ENCODE measurements around the gene SBNO2. TPM values are rescaled to one million over a fixed set of nuclear protein-coding genes. Genes with fewer than 3 reads are reported as not detected.

SBNO2 gene
- total and polyA plus RNA-seq, 9 of the 15 experiments (the other 6 are each of a cell fraction or from before 2014, with no cell fraction given) = 0.01 to 46.2 (median 6.7) TPM

DNA sequence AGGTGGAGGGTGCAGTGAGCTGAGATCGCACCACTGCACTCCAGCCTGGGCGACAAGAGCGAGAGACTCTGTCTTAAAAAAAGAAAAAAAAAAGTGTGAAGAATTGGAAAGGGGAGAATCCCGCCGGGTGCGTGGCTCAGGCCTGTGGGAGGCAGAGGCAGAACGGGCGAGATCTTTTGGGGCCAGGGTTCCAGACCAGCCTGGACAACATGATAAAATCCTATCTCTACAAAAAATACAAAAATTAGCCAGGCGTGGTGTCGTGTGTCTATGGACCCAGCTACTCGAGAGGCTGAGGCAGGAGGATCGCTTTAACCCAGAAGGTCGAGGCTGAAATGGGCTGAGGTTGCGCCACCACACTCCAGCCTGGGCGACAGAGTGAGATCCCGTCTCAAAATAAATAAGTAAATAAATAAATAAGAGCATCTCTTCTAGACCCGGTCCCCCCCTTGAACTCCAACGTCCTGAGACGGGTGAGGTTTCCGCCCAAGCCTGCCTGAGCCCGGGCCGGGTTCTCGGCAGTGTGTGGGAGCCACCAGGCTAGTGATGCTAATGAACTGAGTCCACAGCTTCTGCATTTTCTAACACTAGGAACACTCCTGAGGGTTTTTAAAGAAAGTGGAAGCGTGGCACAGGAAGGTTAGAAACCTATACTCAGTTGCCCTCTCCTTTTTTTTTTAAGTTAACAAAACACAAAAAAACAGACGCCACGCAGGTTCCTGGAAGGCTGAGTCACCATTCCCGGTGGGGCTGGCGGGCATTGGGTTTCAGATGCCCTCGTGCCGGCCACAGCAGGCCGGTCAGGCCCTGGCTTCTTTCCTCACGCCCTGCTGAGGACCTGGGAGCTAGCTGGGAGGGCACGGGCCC, 48.2 kb downstream of the SBNO2 start:
- Histone ChIP-seq H3K27me3 (ENCODE audit: control insufficient read depth in 2 of 2, insufficient read depth in 2 of 2, low read length in 2 of 2) (no peaks in the 10 kb centered on the region), H3K4me1 (replicated peaks in 1 of 2; ENCODE audit: control insufficient read depth in 2 of 2, insufficient read depth in 2 of 2, low read length in 2 of 2) (peaks cover 6 to 69% of the 10 kb centered on the region in 2 experiments; a peak in 4 of 5 replicates), H3K4me2 (ENCODE audit: insufficient read depth, low read length) (no peak overlapping the region), H3K9me1 (ENCODE audit: control insufficient read depth, insufficient read depth, low read length) (no peaks in the 10 kb centered on the region), H3K9me3 (replicated peaks; ENCODE audit: control insufficient read depth, insufficient read depth, low read depth, low read length) (no peaks in the 10 kb centered on the region), H3K27ac (ENCODE audit: extremely low read depth, low read depth, low read length) (no peak overlapping the region), H3K9ac (ENCODE audit: insufficient read depth in 1 of 2, low read depth in 2 of 2, low read length in 2 of 2) (peak overlapping the region in 1 of 2 experiments; percentile 82; a peak in 1 of 4 replicates), H3K4me3 (no peak overlapping the region), H3K79me2 (ENCODE audit: control insufficient read depth, insufficient read depth, low read length) (peaks cover 1% of the 10 kb centered on the region; the same call in 2 of the 3 replicates), H2AFZ (ENCODE audit: low read depth, low read length) (no peak overlapping the region), H3K36me3 (ENCODE audit: control insufficient read depth, insufficient read depth, low read length) (peaks cover 57% of the 10 kb centered on the region), H4K20me1 (replicated peaks; ENCODE audit: control insufficient read depth, insufficient read depth, low read length) (no peaks in the 10 kb centered on the region; the same call in 1 of the 2 replicates)
- FAIRE-seq = peak; percentile 42
- 59% methylated on average over 33 of the region's 33 CpGs for WGBS (ENCODE audit: insufficient coverage, low coverage, missing lambda C conversion rate)
- in situ Hi-C loops (cut with MboI) = no loop called here
- CTCF ChIA-PET (ENCODE audit: low intra/inter-chr PET ratio) = interaction anchor here (0.8 kb wide), 1 partner anchor 68 kb away, joined by 4 read pairs; no protein-coding TSS in a partner anchor
- DNase-seq (ENCODE audit: extremely low read depth in 1 of 4, low spot score in 3 of 4) = no peak
- no TSS peak for BruUV-seq (replicated peaks)
- no peak for ATAC-seq
- POLR2A ChIA-PET = interaction anchor here (0.7 kb wide), 1 partner anchor 30 kb away, joined by 3 read pairs; no protein-coding TSS in a partner anchor
- intact Hi-C loops (cut with micrococcal nuclease) = no loop called here
- TF ChIP-seq HOXB6 (CRISPR knock-in tag; IDR thresholded peaks at IDR 0.05; ENCODE audit: borderline replicate concordance) (no peak), PYGO2 (tag; IDR thresholded peaks at IDR 0.05) (no peak), CBFA2T3 (IDR thresholded peaks at IDR 0.05) (peak; percentile 82), BCOR (IDR thresholded peaks at IDR 0.05) (peak; percentile 40; the same call in 1 of the 2 replicates), PHTF2 (CRISPR knock-in tag; IDR thresholded peaks at IDR 0.05) (no peak), GTF2E2 (tag; IDR thresholded peaks at IDR 0.05) (no peak), FOXK2 (conservative IDR thresholded peaks at IDR 0.05 in 1 of 2, IDR thresholded peaks at IDR 0.05 in 1 of 2; ENCODE audit: low read depth in 2 of 2) (no peak), XRCC4 (IDR thresholded peaks at IDR 0.05; ENCODE audit: extremely low read depth, insufficient read depth, insufficient read length) (no peak), TARDBP (IDR thresholded peaks at IDR 0.05) (no peak), PCBP2 (IDR thresholded peaks at IDR 0.05; ENCODE audit: low read depth, low read length, poor library complexity, severe bottlenecking) (no peak), CEBPB (tag; IDR thresholded peaks at IDR 0.05) (peak; percentile 41; the same call in 1 of the 2 replicates), ZNF140 (CRISPR knock-in tag; IDR thresholded peaks at IDR 0.05) (no peak), JUND (IDR thresholded peaks at IDR 0.05; ENCODE audit: borderline replicate concordance, low read depth, low read length) (no peak), JUND (tag; IDR thresholded peaks at IDR 0.05; ENCODE audit: borderline replicate concordance, low read depth, low read length) (no peak), ZNF589 (CRISPR knock-in tag; IDR thresholded peaks at IDR 0.05; ENCODE audit: low read depth) (no peak), CBFA2T2 (conservative IDR thresholded peaks at IDR 0.05) (peak; percentile 69), TGIF2 (CRISPR knock-in tag; IDR thresholded peaks at IDR 0.05) (no peak), MCM3 (IDR thresholded peaks at IDR 0.05) (no peak), ESRRB (CRISPR knock-in tag; IDR thresholded peaks at IDR 0.05; ENCODE audit: borderline replicate concordance) (no peak), TCF3 (CRISPR knock-in tag; IDR thresholded peaks at IDR 0.05) (no peak)
- TF ChIP-seq, protein P1, sequence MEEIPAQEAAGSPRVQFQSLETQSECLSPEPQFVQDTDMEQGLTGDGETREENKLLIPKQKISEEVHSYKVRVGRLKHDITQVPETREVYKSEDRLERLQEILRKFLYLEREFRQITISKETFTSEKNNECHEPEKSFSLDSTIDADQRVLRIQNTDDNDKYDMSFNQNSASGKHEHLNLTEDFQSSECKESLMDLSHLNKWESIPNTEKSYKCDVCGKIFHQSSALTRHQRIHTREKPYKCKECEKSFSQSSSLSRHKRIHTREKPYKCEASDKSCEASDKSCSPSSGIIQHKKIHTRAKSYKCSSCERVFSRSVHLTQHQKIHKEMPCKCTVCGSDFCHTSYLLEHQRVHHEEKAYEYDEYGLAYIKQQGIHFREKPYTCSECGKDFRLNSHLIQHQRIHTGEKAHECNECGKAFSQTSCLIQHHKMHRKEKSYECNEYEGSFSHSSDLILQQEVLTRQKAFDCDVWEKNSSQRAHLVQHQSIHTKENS (CRISPR knock-in tag; IDR thresholded peaks at IDR 0.05) = no peak
- TF ChIP-seq, protein P2, sequence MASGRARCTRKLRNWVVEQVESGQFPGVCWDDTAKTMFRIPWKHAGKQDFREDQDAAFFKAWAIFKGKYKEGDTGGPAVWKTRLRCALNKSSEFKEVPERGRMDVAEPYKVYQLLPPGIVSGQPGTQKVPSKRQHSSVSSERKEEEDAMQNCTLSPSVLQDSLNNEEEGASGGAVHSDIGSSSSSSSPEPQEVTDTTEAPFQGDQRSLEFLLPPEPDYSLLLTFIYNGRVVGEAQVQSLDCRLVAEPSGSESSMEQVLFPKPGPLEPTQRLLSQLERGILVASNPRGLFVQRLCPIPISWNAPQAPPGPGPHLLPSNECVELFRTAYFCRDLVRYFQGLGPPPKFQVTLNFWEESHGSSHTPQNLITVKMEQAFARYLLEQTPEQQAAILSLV (tag; IDR thresholded peaks at IDR 0.05) = no peak
